HEK293 (cell line): ENCODE results near the gene ETDA.

Experiments
- BCL11A ChIP-seq: fragments of 450-650 bp; formaldehyde crosslinking; IDR thresholded peaks from 2 replicates; pipeline ENCODE4 v1.5.1; 2016; ENCODE audit warnings: low read depth, missing biosample characterization, missing genetic modification characterization
- KLF1 ChIP-seq: fragments of 450-650 bp; formaldehyde crosslinking; IDR thresholded peaks from 2 replicates; pipeline ENCODE4 v1.5.1; 2016; ENCODE audit warnings: missing biosample characterization, missing genetic modification characterization
- KLF9 ChIP-seq: fragments of 450-650 bp; formaldehyde crosslinking; IDR thresholded peaks from 2 replicates; pipeline ENCODE4 v1.5.1; 2016; ENCODE audit warnings: missing biosample characterization, missing genetic modification characterization, low read depth
- PRDM2 ChIP-seq: fragments of 450-650 bp; formaldehyde crosslinking; IDR thresholded peaks from 2 replicates; pipeline ENCODE4 v1.5.1; 2016; ENCODE audit warnings: missing biosample characterization, missing genetic modification characterization, borderline replicate concordance
- SALL2 ChIP-seq: fragments of 450-650 bp; formaldehyde crosslinking; IDR thresholded peaks from 2 replicates; pipeline ENCODE4 v1.5.0; 2017; ENCODE audit warnings: missing biosample characterization, mild to moderate bottlenecking, missing genetic modification characterization, borderline replicate concordance
- YY1 ChIP-seq: fragments of 450-650 bp; formaldehyde crosslinking; IDR thresholded peaks from 2 replicates; pipeline ENCODE4 v1.5.1; 2018; ENCODE audit warnings: missing biosample characterization, missing genetic modification characterization
- ZBTB7A ChIP-seq: fragments of 450-650 bp; formaldehyde crosslinking; IDR thresholded peaks from 2 replicates; pipeline ENCODE4 v1.5.1; 2016; ENCODE audit warnings: low read depth, missing biosample characterization, missing genetic modification characterization
- ZNF112 ChIP-seq: fragments of 450-650 bp; formaldehyde crosslinking; IDR thresholded peaks from 2 replicates; pipeline ENCODE4 v1.5.0; 2017; ENCODE audit warnings: missing biosample characterization, missing genetic modification characterization
- ZNF114 ChIP-seq: fragments of 450-650 bp; formaldehyde crosslinking; IDR thresholded peaks from 2 replicates; pipeline ENCODE4 v1.5.0; 2017; ENCODE audit warnings: missing biosample characterization, missing genetic modification characterization
- ZNF341 ChIP-seq: fragments of 450-650 bp; formaldehyde crosslinking; IDR thresholded peaks from 2 replicates; pipeline ENCODE4; 2016; ENCODE audit warnings: low read depth, missing biosample characterization, missing genetic modification characterization
- ZNF416 ChIP-seq: fragments of 450-650 bp; formaldehyde crosslinking; IDR thresholded peaks from 2 replicates; pipeline ENCODE4 v1.5.1; 2016; ENCODE audit warnings: missing biosample characterization, missing genetic modification characterization
- ZNF776 ChIP-seq: fragments of 450-650 bp; formaldehyde crosslinking; IDR thresholded peaks from 2 replicates; pipeline ENCODE4 v1.5.0; 2017; ENCODE audit warnings: missing biosample characterization, missing genetic modification characterization, borderline replicate concordance
- ZSCAN5A ChIP-seq: fragments of 450-650 bp; formaldehyde crosslinking; IDR thresholded peaks from 2 replicates; pipeline ENCODE4 v1.5.1; 2016; ENCODE audit warnings: missing biosample characterization, missing genetic modification characterization
- TF ChIP-seq, protein P1 (sequence below): fragments of 450-650 bp; formaldehyde crosslinking; IDR thresholded peaks from 2 replicates; pipeline ENCODE4 v1.5.1; 2016; ENCODE audit warnings: missing biosample characterization, missing genetic modification characterization

GRCh38 chrX:135275973-135276372 is 24.1 kb downstream of the ETDA start:
- TF ChIP-seq, protein P1, sequence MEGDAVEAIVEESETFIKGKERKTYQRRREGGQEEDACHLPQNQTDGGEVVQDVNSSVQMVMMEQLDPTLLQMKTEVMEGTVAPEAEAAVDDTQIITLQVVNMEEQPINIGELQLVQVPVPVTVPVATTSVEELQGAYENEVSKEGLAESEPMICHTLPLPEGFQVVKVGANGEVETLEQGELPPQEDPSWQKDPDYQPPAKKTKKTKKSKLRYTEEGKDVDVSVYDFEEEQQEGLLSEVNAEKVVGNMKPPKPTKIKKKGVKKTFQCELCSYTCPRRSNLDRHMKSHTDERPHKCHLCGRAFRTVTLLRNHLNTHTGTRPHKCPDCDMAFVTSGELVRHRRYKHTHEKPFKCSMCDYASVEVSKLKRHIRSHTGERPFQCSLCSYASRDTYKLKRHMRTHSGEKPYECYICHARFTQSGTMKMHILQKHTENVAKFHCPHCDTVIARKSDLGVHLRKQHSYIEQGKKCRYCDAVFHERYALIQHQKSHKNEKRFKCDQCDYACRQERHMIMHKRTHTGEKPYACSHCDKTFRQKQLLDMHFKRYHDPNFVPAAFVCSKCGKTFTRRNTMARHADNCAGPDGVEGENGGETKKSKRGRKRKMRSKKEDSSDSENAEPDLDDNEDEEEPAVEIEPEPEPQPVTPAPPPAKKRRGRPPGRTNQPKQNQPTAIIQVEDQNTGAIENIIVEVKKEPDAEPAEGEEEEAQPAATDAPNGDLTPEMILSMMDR (tag by site-specific recombination) = no peak
- TF ChIP-seq PRDM2 (tag by site-specific recombination) = no peak
- TF ChIP-seq ZNF776 (tag by site-specific recombination) = no peak
- no peak for TF ChIP-seq ZNF112 (tag by site-specific recombination)
- no peak for TF ChIP-seq KLF9
- no peak for TF ChIP-seq YY1 (tag by site-specific recombination)
- TF ChIP-seq ZBTB7A = no peak
- no peak for TF ChIP-seq SALL2 (tag by site-specific recombination)
- no peak for TF ChIP-seq ZNF416 (tag by site-specific recombination)
- no peak for TF ChIP-seq KLF1 (tag by site-specific recombination)
- TF ChIP-seq ZNF114 (tag by site-specific recombination) = no peak
- no peak for TF ChIP-seq BCL11A
- TF ChIP-seq ZSCAN5A (tag by site-specific recombination) = no peak
- TF ChIP-seq ZNF341 = no peak
